ENCODE results near the gene IL17REL. TPM values are rescaled to one million over a fixed set of nuclear protein-coding genes. Genes with fewer than 3 reads are reported as not detected.
A peak's percentile ranks its signal among the peaks of the same experiment; 100 is the strongest.

IL17REL gene
- total RNA-seq, 1 donor from 2014 or later = not detected

DNA sequence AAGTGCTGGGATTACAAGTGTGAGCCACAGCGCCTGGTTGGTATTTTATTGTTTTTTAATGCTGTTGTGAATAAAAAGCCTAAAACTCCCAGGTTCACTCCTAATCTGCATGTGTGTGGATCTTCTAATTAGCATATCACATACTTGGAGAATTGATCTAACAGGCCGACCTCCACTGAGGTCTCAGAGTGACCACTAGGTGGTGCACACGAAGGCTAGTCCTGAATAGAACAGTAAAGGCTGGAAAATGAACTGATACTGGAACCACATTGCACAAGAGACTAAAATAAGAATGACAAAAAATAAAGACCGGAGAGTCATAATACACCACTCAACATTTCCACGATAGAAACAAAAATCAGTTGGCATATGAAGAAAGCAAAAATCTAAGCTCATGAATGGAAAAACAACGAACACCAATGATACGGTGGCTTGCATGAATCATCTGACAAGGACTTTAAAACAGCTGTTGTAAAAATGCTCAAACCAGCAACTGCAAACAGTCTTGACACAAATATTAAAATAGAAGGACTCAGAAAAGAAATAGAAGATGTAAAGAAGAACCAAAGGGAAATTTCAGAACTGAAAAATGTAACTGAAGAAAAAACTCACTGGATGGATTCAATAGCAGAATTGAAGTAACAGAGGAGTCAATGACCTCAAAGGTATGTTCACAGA, 32.8 kb downstream of the IL17REL start:
- no peak overlapping the region for H3K27ac ChIP-seq

GRCh38 chr22:49977578-49977977, 35.0 kb downstream of the IL17REL start:
- H3K4me3 ChIP-seq = no peak overlapping the region
- TF ChIP-seq, protein P1, sequence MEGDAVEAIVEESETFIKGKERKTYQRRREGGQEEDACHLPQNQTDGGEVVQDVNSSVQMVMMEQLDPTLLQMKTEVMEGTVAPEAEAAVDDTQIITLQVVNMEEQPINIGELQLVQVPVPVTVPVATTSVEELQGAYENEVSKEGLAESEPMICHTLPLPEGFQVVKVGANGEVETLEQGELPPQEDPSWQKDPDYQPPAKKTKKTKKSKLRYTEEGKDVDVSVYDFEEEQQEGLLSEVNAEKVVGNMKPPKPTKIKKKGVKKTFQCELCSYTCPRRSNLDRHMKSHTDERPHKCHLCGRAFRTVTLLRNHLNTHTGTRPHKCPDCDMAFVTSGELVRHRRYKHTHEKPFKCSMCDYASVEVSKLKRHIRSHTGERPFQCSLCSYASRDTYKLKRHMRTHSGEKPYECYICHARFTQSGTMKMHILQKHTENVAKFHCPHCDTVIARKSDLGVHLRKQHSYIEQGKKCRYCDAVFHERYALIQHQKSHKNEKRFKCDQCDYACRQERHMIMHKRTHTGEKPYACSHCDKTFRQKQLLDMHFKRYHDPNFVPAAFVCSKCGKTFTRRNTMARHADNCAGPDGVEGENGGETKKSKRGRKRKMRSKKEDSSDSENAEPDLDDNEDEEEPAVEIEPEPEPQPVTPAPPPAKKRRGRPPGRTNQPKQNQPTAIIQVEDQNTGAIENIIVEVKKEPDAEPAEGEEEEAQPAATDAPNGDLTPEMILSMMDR (IDR thresholded peaks at IDR 0.05) = no peak
- intact Hi-C loops (cut with DNase I) = no loop called here
- H3K27me3 ChIP-seq = peaks cover 8% of the 10 kb centered on the region
- H3K4me1 ChIP-seq = no peaks in the 10 kb centered on the region
- DNase-seq (peak; percentile 38), ATAC-seq (no peak)
- H3K36me3 ChIP-seq = no peaks in the 10 kb centered on the region
- H3K27ac ChIP-seq = no peak overlapping the region
- H3K9me3 ChIP-seq = no peaks in the 10 kb centered on the region

More for the DNA sequence above, 32.8 kb downstream of the IL17REL start:
- TF ChIP-seq, protein P1 (IDR thresholded peaks at IDR 0.05) = peak; percentile 75
- no peaks in the 10 kb centered on the region for H3K9me3 ChIP-seq
- H3K27me3 ChIP-seq = peaks cover 23% of the 10 kb centered on the region
- ATAC-seq (peak; percentile 85), DNase-seq (peak; percentile 64)
- intact Hi-C loops (cut with DNase I) = loop anchor here (10.0 kb wide), 1 partner anchor 45 kb away; no protein-coding TSS in a partner anchor
- peaks cover 9% of the 10 kb centered on the region for H3K4me1 ChIP-seq
- H3K36me3 ChIP-seq = no peaks in the 10 kb centered on the region
- no peak overlapping the region for H3K4me3 ChIP-seq

- no peaks in the 10 kb centered on the region for H3K36me3 ChIP-seq
- H3K27ac ChIP-seq = no peak overlapping the region
- TF ChIP-seq, protein P1 (IDR thresholded peaks at IDR 0.05) = no peak
- no peak overlapping the region for H3K4me3 ChIP-seq
- H3K9me3 ChIP-seq = no peaks in the 10 kb centered on the region
- ATAC-seq = no peak
- H3K27me3 ChIP-seq = no peaks in the 10 kb centered on the region
- intact Hi-C loops (cut with DNase I) = no loop called here
- peak; percentile 41 for DNase-seq
- H3K4me1 ChIP-seq = peaks cover 7% of the 10 kb centered on the region
These were observed 36.0 kb downstream of the IL17REL start for GRCh38 chr22:49976439-49977175.

GRCh38 chr22:49975543-49976389, 36.8 kb downstream of the IL17REL start:
- H3K4me1 ChIP-seq = peaks cover 8% of the 10 kb centered on the region
- intact Hi-C loops (cut with DNase I) = no loop called here
- H3K27ac ChIP-seq = peak overlapping the region; percentile 36
- H3K36me3 ChIP-seq = no peaks in the 10 kb centered on the region
- no peaks in the 10 kb centered on the region for H3K9me3 ChIP-seq
- TF ChIP-seq, protein P1 (IDR thresholded peaks at IDR 0.05) = no peak
- ATAC-seq (no peak), DNase-seq (peak; percentile 72)
- H3K4me3 ChIP-seq = no peak overlapping the region
- no peaks in the 10 kb centered on the region for H3K27me3 ChIP-seq
